Calu3 (cell line): ENCODE data around the gene RTN4IP1. TPM values are rescaled to one million over a fixed set of nuclear protein-coding genes. Genes with fewer than 3 reads are reported as not detected.

Source experiments
- BruUV-seq: library from RNA; stranded (reverse); fragments of 400-500 nt; replicated peaks from 2 replicates; lab custom pipeline; 2021; lab: Mats Ljungman, UMichigan
- CTCF ChIA-PET: fragments of 300-600 bp; sonication (Branson Sonifier 250); formaldehyde crosslinking; loops from one replicate; lab custom pipeline; 2022; ENCODE audit warnings: antibody characterized with exemption; lab: Charles Lee
- DNase-seq: peaks from one replicate; pipeline ENCODE4 v3.0.0; 2022
- H3K27ac Mint-ChIP-seq: one replicate; pipeline ENCODE4 v1.8.0; 2022; ENCODE audit warnings: mixed read lengths; ENCODE audit not compliant: unreplicated experiment
- H3K27me3 Mint-ChIP-seq: one replicate; pipeline ENCODE4 v1.8.0; 2022; ENCODE audit warnings: mixed read lengths; ENCODE audit not compliant: unreplicated experiment
- H3K36me3 Mint-ChIP-seq: one replicate; pipeline ENCODE4 v1.8.0; 2022; ENCODE audit warnings: mild to moderate bottlenecking, moderate library complexity, mixed read lengths; ENCODE audit not compliant: insufficient read depth, unreplicated experiment
- H3K4me1 Mint-ChIP-seq: one replicate; pipeline ENCODE4 v1.8.0; 2022; ENCODE audit warnings: mild to moderate bottlenecking, low read depth, mixed read lengths; ENCODE audit not compliant: unreplicated experiment
- H3K4me3 Mint-ChIP-seq: one replicate; pipeline ENCODE4 v1.8.0; 2022; ENCODE audit warnings: mild to moderate bottlenecking, low read depth, moderate library complexity, mixed read lengths; ENCODE audit not compliant: unreplicated experiment
- H3K9me3 Mint-ChIP-seq: one replicate; pipeline ENCODE4 v1.8.0; 2022; ENCODE audit warnings: low read depth, mixed read lengths; ENCODE audit not compliant: unreplicated experiment
- intact Hi-C: fragments of 100-400 bp; cut with micrococcal nuclease; formaldehyde crosslinking; loops from one replicate; pipeline ENCODE4 v1.10.0; 2022; ENCODE audit not compliant: unreplicated experiment
- total RNA-seq: library from RNA; stranded (reverse); gene quantifications from 2 replicates; pipeline ENCODE4 v1.2.3, GENCODE V29; 2022
- TF ChIP-seq, protein P1 (sequence below): fragments of 200-600 bp; IDR thresholded peaks from one replicate; pipeline ENCODE4 v1.8.0; 2022; ENCODE audit warnings: antibody characterized with exemption; ENCODE audit not compliant: unreplicated experiment

RTN4IP1 gene
- total RNA-seq, 1 experiment from 2014 or later = 18.8 TPM

DNA sequence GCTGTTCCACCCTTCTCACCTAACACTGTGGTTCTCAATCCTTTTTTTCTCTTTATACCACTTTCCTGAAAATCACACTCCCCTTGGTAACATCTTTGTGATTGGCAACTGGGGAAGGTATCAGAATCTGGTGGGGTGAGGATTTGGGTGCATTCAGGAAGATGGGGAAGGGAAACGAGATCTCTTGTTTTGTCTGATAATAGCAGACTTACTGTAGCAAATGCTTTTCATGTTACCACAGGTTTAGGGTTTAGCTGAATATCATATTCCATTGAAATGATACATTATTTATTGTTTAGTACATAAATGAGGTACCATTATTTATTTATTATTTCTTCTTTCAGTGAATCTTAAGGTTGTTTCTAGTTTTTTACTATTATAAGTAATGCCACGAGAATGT is 100.8 kb downstream of the RTN4IP1 start:
- intact Hi-C loops = no loop called here
- TF ChIP-seq, protein P1, sequence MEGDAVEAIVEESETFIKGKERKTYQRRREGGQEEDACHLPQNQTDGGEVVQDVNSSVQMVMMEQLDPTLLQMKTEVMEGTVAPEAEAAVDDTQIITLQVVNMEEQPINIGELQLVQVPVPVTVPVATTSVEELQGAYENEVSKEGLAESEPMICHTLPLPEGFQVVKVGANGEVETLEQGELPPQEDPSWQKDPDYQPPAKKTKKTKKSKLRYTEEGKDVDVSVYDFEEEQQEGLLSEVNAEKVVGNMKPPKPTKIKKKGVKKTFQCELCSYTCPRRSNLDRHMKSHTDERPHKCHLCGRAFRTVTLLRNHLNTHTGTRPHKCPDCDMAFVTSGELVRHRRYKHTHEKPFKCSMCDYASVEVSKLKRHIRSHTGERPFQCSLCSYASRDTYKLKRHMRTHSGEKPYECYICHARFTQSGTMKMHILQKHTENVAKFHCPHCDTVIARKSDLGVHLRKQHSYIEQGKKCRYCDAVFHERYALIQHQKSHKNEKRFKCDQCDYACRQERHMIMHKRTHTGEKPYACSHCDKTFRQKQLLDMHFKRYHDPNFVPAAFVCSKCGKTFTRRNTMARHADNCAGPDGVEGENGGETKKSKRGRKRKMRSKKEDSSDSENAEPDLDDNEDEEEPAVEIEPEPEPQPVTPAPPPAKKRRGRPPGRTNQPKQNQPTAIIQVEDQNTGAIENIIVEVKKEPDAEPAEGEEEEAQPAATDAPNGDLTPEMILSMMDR = no peak
- H3K4me3 Mint-ChIP-seq = no peak overlapping the region
- H3K27ac Mint-ChIP-seq = peak overlapping the region; percentile 91
- H3K9me3 Mint-ChIP-seq = no peaks in the 10 kb centered on the region
- H3K4me1 Mint-ChIP-seq = peaks cover 68% of the 10 kb centered on the region
- no peaks in the 10 kb centered on the region for H3K27me3 Mint-ChIP-seq
- H3K36me3 Mint-ChIP-seq = peaks cover 24% of the 10 kb centered on the region
- no peak for DNase-seq
- no TSS peak for BruUV-seq
- CTCF ChIA-PET = no interaction called here

DNA sequence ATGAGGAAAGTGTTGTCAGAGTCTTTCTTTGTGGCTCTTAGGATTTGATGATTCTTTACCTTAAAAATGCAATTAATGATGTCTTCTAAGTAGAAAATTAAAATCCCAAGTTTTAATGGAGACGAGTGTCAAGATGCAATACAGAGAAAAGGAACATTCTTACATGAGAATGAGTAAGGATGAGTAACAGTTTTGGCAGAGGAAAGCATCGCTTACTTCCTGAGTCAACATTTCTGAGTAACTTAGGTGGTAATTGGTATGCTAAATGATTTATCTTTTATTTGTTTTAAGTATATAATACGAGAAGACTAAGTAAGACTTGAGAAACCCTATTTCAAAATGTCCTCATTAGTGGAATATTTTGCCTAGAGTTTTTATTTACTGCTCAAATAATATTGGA is 101.3 kb downstream of the RTN4IP1 start:
- intact Hi-C loops = no loop called here
- H3K4me3 Mint-ChIP-seq = no peak overlapping the region
- BruUV-seq = no TSS peak
- peaks cover 21% of the 10 kb centered on the region for H3K36me3 Mint-ChIP-seq
- H3K27ac Mint-ChIP-seq = peak overlapping the region; percentile 91
- TF ChIP-seq, protein P1 = no peak
- CTCF ChIA-PET = no interaction called here
- no peaks in the 10 kb centered on the region for H3K27me3 Mint-ChIP-seq
- H3K9me3 Mint-ChIP-seq = no peaks in the 10 kb centered on the region
- DNase-seq = no peak
- H3K4me1 Mint-ChIP-seq = peaks cover 68% of the 10 kb centered on the region

DNA sequence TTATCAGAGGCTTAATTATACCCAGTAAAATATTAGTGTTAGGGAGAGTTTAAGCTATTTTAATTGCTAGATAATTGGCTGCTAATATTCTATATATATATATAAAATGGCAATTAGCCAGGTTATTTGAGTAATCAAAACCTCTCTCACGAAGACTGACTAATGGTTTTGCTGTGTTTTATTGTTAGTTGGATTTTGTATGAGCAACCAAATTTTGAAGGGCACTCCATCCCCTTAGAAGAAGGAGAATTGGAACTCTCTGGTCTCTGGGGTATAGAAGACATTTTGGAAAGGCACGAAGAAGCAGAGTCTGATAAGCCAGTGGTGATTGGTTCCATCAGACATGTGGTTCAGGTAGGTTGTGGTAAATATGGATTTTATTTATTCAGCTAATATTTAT is 102.2 kb downstream of the RTN4IP1 start:
- BruUV-seq = no TSS peak
- Mint-ChIP-seq H3K27me3 (no peaks in the 10 kb centered on the region), H3K36me3 (peaks cover 21% of the 10 kb centered on the region), H3K9me3 (no peaks in the 10 kb centered on the region), H3K4me3 (no peak overlapping the region), H3K4me1 (peaks cover 66% of the 10 kb centered on the region), H3K27ac (peak overlapping the region; percentile 91)
- intact Hi-C loops = no loop called here
- CTCF ChIA-PET = no interaction called here
- no peak for DNase-seq
- TF ChIP-seq, protein P1 = no peak

DNA sequence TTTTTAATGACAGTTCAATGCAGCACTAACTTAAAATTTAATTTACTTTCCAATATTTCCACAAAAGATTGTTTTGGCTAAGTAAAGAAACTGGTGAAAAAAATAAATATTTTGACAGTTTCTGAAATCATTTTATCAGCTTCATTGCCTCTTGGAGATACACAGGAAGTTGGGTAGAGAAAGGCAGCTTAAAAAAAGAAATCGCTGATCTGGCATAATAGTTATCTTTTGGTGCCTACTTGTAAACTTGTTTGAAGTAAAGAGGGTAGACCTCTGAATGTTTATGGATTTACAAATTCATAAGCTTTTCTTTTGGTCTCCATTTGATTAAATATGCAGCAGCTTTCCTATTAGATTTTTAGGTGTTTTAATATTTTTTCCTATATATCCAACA is 103.4 kb downstream of the RTN4IP1 start:
- Mint-ChIP-seq H3K27ac (peak overlapping the region; percentile 88), H3K4me3 (peak overlapping the region; percentile 70), H3K4me1 (peaks cover 65% of the 10 kb centered on the region), H3K9me3 (no peaks in the 10 kb centered on the region), H3K36me3 (peaks cover 22% of the 10 kb centered on the region), H3K27me3 (no peaks in the 10 kb centered on the region)
- TF ChIP-seq, protein P1 = no peak
- CTCF ChIA-PET = no interaction called here
- no peak for DNase-seq
- no TSS peak for BruUV-seq
- intact Hi-C loops = no loop called here
